Activated CD4-positive, alpha-beta T cell treated with anti-CD3 and anti-CD28 coated beads, Interleukin-2, amount 50 U/mL, for 4 hours (primary cell): ENCODE results near the gene SLC23A3.
A peak's percentile ranks its signal among the peaks of the same experiment; 100 is the strongest.

Experiments
- DNase-seq, 2 experiments: peaks; one replicate each; pipeline ENCODE4 v3.0.0-alpha.2; 2020

The SLC23A3 gene

DNA sequence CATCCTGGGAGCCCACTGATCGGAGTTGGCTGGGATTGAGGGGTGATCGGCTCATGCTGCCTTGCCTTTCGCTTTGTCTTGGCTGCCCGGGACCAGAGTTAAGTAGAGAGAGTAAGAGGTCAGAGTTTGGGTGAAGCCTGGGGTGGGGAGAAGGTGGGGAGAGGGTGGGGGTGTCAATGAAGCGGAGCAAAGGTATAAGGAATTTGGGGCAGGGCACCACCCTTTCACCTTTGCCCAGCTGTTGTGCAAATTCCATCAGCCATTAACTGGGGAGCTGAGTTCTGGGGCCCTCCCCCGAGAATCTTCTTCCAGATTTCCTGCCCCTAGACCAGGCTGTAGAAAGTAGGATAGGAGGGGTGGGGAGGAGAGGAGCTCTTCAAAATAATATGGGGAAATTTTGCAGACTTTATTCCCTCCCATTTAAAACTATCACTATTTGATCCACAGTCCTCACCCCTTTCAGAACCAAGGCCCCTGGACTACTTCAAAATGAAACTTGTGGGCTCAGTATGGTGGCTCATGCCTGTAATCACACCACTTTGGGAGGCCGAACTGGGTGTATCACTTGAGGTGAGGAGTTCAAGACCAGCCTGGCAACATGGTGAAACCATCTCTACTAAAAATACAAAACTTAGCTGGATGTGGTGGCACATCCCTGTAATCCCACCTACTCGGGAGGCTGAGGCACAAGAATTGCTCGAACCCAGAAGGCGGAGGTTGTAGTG is at the start of gene SLC23A3:
Gene SLC23A3, minus strand, starts transcription at position 100 of the 725 bp plus-strand sequence. Its CDS starts 45 bp downstream, at position 55.
- no peak for DNase-seq

DNA sequence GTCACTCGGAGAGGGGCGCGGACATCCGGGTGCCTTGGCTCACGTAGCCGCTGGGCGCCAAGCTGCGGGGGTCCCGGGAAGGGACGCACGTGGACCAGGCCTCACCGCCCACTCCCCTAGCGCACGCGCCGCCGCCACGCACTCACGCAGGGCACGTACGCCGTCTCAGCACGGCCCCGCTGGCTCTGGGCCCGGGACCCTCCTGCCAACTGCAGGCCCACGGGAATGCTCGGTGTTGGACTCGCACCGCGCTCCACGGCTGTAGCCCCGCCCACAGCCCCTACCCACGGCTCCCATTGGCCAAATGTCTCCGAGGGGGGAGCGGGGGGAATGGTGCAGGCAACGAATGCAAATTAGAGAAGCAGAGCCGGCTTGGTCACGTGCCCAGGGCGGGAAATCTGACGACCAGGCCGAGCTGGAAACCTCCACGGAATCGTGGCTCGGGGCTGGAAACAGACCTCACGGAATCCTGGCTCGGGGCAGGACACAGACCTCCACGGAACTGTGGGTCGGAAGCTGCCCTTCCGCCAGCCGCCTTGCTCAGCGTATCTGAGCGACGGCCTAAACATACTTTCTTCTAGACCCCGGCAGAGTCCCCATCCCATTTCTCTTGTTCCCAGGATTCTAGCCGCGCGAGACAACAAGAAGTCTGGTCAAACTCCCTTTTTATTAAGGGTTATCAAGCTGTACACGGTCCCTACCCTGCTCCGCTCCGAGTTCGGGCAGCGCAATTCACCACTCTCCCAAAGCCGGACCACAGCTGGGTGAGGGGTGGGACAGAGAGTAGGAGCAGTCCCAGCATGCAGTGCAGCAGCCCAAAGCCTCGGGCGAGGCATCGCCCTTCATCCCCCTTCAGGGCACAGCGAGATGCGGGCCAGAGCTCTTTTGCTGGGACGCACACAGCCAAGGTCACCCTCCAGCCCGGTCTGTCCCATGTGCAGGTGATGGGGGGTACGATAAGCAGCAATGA is 49.2 kb upstream of the SLC23A3 start, which contains the start of gene ABCB6:
Gene ABCB6, minus strand, starts transcription at position 227 of the 970 bp plus-strand sequence. CDS start 285 bp downstream, outside the sequence.
- peak; percentile 83 to 86 for DNase-seq

- no peak for DNase-seq
These were observed 48.4 kb upstream of the SLC23A3 start for GRCh38 chr2:219218217-219218731.

DNA sequence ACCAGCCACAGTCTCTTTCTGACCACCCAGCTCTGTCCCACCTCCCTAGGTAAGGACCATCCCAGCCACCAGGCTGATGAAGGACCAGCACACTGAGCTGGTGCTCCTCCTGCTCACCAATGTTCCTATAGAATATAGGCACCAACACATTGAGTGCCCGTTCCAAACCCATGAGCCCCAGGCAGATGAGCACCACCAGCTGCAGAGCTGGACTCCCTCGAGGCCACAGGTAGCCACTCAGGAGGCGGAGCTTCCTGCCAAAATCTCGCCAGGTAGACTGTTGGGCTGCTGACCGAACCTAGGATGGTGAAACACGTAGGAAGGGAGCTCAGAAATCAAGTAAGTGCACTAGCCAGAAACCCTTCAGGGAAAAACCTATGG is 46.7 kb upstream of the SLC23A3 start:
- DNase-seq, result no peak

- DNase-seq, result no peak
These were observed 46.2 kb upstream of the SLC23A3 start for GRCh38 chr2:219215871-219216534.

- no peak for DNase-seq
These were observed 45.0 kb upstream of the SLC23A3 start for GRCh38 chr2:219214786-219215185.

DNA sequence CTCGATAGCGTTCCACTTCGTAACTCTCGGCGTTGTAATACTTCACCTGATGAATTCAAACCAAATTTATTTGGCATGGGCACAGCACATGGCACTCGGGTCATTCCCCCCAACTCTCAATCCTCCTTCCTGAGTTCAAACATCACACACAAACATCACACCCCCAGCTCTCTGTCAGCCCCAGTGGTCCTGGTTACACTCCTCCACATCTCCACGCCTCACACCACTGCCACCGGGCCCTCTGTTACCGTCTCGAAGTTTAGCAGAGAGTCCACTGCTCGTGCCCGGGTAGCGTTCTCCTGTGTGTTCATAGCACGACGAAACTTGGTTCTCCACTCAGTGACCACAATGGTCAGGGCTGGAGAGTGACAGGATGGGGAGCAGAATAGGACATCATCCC is 44.3 kb upstream of the SLC23A3 start:
- no peak for DNase-seq

- DNase-seq, result no peak
These were observed 43.8 kb upstream of the SLC23A3 start for GRCh38 chr2:219213486-219214071.

- no peak for DNase-seq
These were observed 43.2 kb upstream of the SLC23A3 start for GRCh38 chr2:219213026-219213415.

GRCh38 chr2:219210886-219211362 is 41.1 kb upstream of the SLC23A3 start:
- no peak for DNase-seq

- DNase-seq, result no peak
These were observed 40.5 kb upstream of the SLC23A3 start for GRCh38 chr2:219210196-219210885.

GRCh38 chr2:219209236-219210195 is 39.7 kb upstream of the SLC23A3 start:
- no peak for DNase-seq

DNA sequence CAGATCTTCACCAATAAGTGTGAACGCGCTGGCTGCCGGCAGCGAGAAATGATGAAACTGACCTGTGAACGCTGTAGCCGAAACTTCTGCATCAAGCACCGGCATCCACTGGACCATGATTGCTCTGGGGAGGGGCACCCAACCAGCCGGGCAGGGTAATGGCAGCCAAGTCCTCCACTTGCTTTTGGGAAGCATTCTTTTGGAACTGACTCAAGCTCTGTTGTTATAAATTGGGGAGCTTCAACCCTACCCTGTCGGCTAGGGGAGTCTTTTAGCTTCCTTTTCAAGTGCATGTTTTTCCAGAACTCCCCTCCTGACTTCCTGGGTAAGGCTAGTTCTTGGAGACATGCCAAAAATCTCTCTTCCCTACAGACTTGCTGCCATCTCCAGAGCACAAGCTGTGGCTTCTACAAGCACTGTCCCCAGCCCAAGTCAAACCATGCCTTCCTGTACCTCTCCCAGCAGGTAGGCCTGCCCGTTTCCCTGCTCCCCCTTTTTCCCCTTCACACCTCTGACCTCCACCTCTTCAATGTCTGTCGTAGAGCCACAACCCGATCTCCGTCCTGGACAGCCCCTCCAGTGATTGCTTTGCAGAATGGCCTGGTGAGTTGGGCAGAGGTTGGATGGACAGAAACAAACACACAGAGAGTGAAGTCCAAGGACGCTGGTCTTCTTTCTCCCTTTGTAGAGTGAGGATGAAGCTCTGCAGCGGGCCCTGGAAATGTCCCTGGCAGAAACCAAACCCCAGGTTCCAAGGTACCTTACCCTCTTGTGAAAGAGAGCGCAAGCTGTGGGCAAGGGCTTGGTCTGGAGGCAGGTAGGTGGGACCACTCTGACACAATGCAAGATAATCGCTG is 38.3 kb upstream of the SLC23A3 start:
- DNase-seq, result no peak

DNA sequence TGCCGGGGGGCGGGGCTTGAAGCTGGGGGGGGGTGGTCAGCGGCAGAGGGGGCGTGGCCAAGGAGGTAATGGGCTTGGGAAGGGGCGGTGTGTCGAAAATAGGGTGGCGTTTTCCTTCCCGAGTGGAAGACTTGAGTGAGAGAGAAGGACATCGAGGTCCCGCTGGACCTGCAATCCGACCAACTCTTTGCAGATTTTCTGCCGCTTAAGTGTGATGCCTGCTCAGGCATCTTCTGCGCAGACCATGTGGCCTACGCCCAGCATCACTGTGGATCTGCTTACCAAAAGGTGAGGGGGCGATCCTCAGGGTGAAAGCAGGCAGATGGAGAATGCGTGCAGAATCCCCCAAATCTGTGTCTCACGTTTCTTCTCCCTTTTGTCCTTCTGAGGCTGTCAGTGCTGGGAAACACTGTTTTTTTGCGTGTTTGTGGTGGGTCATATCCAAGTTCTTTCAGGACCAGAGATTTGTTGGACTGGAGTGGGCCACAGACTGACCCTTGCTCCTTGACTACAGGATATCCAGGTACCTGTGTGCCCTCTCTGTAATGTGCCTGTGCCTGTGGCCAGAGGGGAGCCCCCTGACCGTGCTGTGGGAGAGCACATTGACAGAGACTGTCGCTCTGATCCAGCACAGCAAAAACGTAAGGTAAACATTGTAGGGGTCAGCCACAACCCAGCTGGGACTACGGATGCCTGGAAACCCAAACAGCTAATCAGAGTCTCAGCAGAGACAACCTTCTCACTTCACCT is 37.5 kb upstream of the SLC23A3 start:
- no peak for DNase-seq

- DNase-seq, result peak; percentile 89 to 91
These were observed 36.7 kb upstream of the SLC23A3 start, which contains the start of gene ZFAND2B for GRCh38 chr2:219206328-219207133. Gene ZFAND2B, plus strand, starts transcription at chr2:219206782. Its CDS starts 206 bp downstream, at chr2:219206988.

- DNase-seq, result no peak
These were observed 36.1 kb upstream of the SLC23A3 start for GRCh38 chr2:219205981-219206327.

- no peak for DNase-seq
These were observed 35.3 kb upstream of the SLC23A3 start for GRCh38 chr2:219205165-219205538.
